Fibroblast of the conjunctiva (primary cell): ENCODE measurements around the gene PLCL2.

Experiments
- DNase-seq: peaks from one replicate; pipeline ENCODE4 v3.0.0-alpha.2; 2010; ENCODE audit warnings: low read depth

The PLCL2 gene

GRCh38 chr3:16884748-16885592, at the start of gene PLCL2:
Gene PLCL2, plus strand, starts transcription at chr3:16884955. Its CDS starts 85 bp downstream, at chr3:16885040.
- DNase-seq = no peak

GRCh38 chr3:16836505-16837237, 48.1 kb upstream of the PLCL2 start:
- DNase-seq = no peak

- no peak for DNase-seq
Observed at GRCh38 chr3:16837602-16838001, 47.2 kb upstream of the PLCL2 start.

- no peak for DNase-seq
Observed at GRCh38 chr3:16838561-16838960, 46.2 kb upstream of the PLCL2 start.

GRCh38 chr3:16839271-16840100, 45.3 kb upstream of the PLCL2 start:
- no peak for DNase-seq

- DNase-seq = no peak
Observed at GRCh38 chr3:16840101-16840424, 44.7 kb upstream of the PLCL2 start.

- DNase-seq = no peak
Observed at GRCh38 chr3:16841041-16841753, 43.6 kb upstream of the PLCL2 start.

GRCh38 chr3:16841904-16842271, 42.9 kb upstream of the PLCL2 start:
- DNase-seq = no peak

GRCh38 chr3:16842272-16843270, 42.2 kb upstream of the PLCL2 start:
- no peak for DNase-seq

GRCh38 chr3:16844222-16844621, 40.5 kb upstream of the PLCL2 start:
- no peak for DNase-seq

GRCh38 chr3:16844791-16845190, 40.0 kb upstream of the PLCL2 start:
- DNase-seq = no peak

GRCh38 chr3:16846373-16847080, 38.2 kb upstream of the PLCL2 start:
- no peak for DNase-seq

- DNase-seq = no peak
Observed at GRCh38 chr3:16848007-16848406, 36.7 kb upstream of the PLCL2 start.

- no peak for DNase-seq
Observed at GRCh38 chr3:16849229-16849628, 35.5 kb upstream of the PLCL2 start.

- peak; percentile 32 for DNase-seq
Observed at GRCh38 chr3:16849795-16850194, 35.0 kb upstream of the PLCL2 start.

- no peak for DNase-seq
Observed at GRCh38 chr3:16855497-16855896, 29.3 kb upstream of the PLCL2 start.

- DNase-seq = no peak
Observed at GRCh38 chr3:16860234-16860633, 24.5 kb upstream of the PLCL2 start.

GRCh38 chr3:16861432-16861831, 23.3 kb upstream of the PLCL2 start:
- no peak for DNase-seq

GRCh38 chr3:16864610-16865313, 20.0 kb upstream of the PLCL2 start:
- peak; percentile 57 for DNase-seq
